Measurements from ENCODE around the gene TMUB2. TPM values are rescaled to one million over a fixed set of nuclear protein-coding genes. Genes with fewer than 3 reads are reported as not detected.

Gene TMUB2
- total RNA-seq, 1 donor from 2014 or later, result 20.3 TPM

- DNase-seq (ENCODE audit: low read depth) (no peak), FAIRE-seq (no peak)
- TF ChIP-seq CTCF (IDR thresholded peaks at IDR 0.05; ENCODE audit: insufficient read depth, low read length, severe bottlenecking), result no peak
- H3K36me3 ChIP-seq (ENCODE audit: control insufficient read depth, insufficient read depth, low read length), result no peaks in the 10 kb centered on the region
- H3K4me3 ChIP-seq (ENCODE audit: low read depth, low read length), result no peak overlapping the region
- no peaks in the 10 kb centered on the region for H3K27me3 ChIP-seq (ENCODE audit: control insufficient read depth, insufficient read depth, low read length)
These were observed 54.4 kb downstream of the TMUB2 start for GRCh38 chr17:44241106-44241624.

Other genes with a start within 250 kb of the TMUB2 start
- not detected in 2 replicates for gene PPY, start 244.5 kb upstream of the TMUB2 start, total RNA-seq
- gene PYY, start 233.0 kb upstream of the TMUB2 start, total RNA-seq, result 0.26 and 0.79 TPM in 2 replicates
- 17.8 and 25.3 TPM in 2 replicates for gene NAGS, start 182.3 kb upstream of the TMUB2 start, total RNA-seq
- gene TMEM101, start 172.0 kb upstream of the TMUB2 start, total RNA-seq, result 64.3 and 85.6 TPM in 2 replicates
- 18.9 and 20.3 TPM in 2 replicates for gene LSM12, start 120.3 kb upstream of the TMUB2 start, total RNA-seq
- 7.6 and 9.2 TPM in 2 replicates for gene G6PC3, start 116.2 kb upstream of the TMUB2 start, total RNA-seq
- gene HDAC5, start 63.3 kb upstream of the TMUB2 start, total RNA-seq, result 18.4 TPM in 2 replicates
- 0.26 and 0.64 TPM in 2 replicates for gene HROB, start 45.0 kb upstream of the TMUB2 start, total RNA-seq
- not detected in 2 replicates for gene ASB16, start 16.3 kb upstream of the TMUB2 start, total RNA-seq
- 32.4 and 46.3 TPM in 2 replicates for gene ATXN7L3, start 12.9 kb downstream of the TMUB2 start, total RNA-seq
- gene UBTF, start 32.7 kb downstream of the TMUB2 start, total RNA-seq, result 22.9 and 36.1 TPM in 2 replicates
- gene SLC4A1, start 81.2 kb downstream of the TMUB2 start, total RNA-seq, result not detected in 2 replicates
- gene RUNDC3A, start 121.6 kb downstream of the TMUB2 start, total RNA-seq, result 0.26 and 3.1 TPM in 2 replicates
- gene SLC25A39, start 137.9 kb downstream of the TMUB2 start, total RNA-seq, result 83.7 and 113 TPM in 2 replicates
- gene GRN, start 158.3 kb downstream of the TMUB2 start, total RNA-seq, result 200 and 513 TPM in 2 replicates
- gene FAM171A2, start 176.9 kb downstream of the TMUB2 start, total RNA-seq, result 0.53 and 0.90 TPM in 2 replicates
- gene ITGA2B, start 202.7 kb downstream of the TMUB2 start, total RNA-seq, result under 0.01 TPM in 1 of 2 replicates, not detected in the other